MG63 (cell line): Measurements from ENCODE around the gene ADAT3. TPM values are rescaled to one million over a fixed set of nuclear protein-coding genes. Genes with fewer than 3 reads are reported as not detected.

Experiments
- DNase-seq: peaks from one replicate; pipeline ENCODE4 v3.0.0-alpha.2; 2020
- H3K27me3 ChIP-seq: fragments of 250-450 bp; sonication (Bioruptor Pico); 2 replicates; pipeline ENCODE4 v1.5.1; 2020; ENCODE audit warnings: mild to moderate bottlenecking, moderate library complexity
- H3K36me3 ChIP-seq: fragments of 250-450 bp; sonication (Bioruptor Pico); 2 replicates; pipeline ENCODE4 v1.5.1; 2020; ENCODE audit warnings: mild to moderate bottlenecking, moderate library complexity
- H3K4me3 ChIP-seq: fragments of 250-450 bp; sonication (Bioruptor Pico); 2 replicates; pipeline ENCODE4 v1.5.1; 2020; ENCODE audit warnings: mild to moderate bottlenecking, moderate library complexity
- H3K9me3 ChIP-seq: fragments of 250-450 bp; sonication (Bioruptor Pico); 2 replicates; pipeline ENCODE4 v1.5.1; 2020; ENCODE audit warnings: mild to moderate bottlenecking, moderate library complexity
- total RNA-seq: library from RNA; depleted of rRNA; stranded (reverse); fragments of >200 nt; shearing (Covaris generic); gene quantifications from 2 replicates; pipeline ENCODE4 v1.2.3, GENCODE V29; 2014; ENCODE audit warnings: low replicate concordance

The ADAT3 gene
- total RNA-seq, 1 experiment from 2014 or later, result 3.6 TPM

DNA sequence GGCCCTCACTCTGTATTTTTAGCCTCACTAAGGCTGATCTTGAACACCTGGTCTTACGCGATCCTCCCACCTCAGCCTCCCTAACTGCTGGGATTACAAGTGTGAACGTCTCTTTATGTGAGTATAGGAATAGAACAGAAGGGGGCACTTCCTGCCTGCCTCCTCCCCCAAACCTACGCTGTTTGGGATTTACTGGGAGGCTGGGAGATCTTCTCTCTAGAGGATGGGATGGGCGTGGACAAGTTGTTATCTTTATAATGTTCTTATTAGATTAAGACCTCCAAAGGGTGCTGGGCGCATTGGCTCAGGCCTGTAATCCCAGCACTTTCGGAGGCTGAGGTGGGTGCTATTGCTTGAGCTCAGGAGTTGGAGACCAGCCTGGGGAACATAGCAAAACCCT, 32.9 kb downstream of the ADAT3 start:
- no peaks in the 10 kb centered on the region for H3K9me3 ChIP-seq
- DNase-seq, result no peak
- no peaks in the 10 kb centered on the region for H3K36me3 ChIP-seq
- no peaks in the 10 kb centered on the region for H3K27me3 ChIP-seq
- H3K4me3 ChIP-seq, result no peak overlapping the region

GRCh38 chr19:1941146-1942077, 36.2 kb downstream of the ADAT3 start, which contains the start of gene CSNK1G2:
Gene CSNK1G2, plus strand, starts transcription at chr19:1941172. Its CDS starts 28,601 bp downstream, at chr19:1969773.
- Histone ChIP-seq H3K36me3 (no peaks in the 10 kb centered on the region), H3K9me3 (no peaks in the 10 kb centered on the region), H3K4me3 (peak within 1 kb of the TSS; percentile 64), H3K27me3 (no peaks in the 10 kb centered on the region)
- no peak for DNase-seq

DNA sequence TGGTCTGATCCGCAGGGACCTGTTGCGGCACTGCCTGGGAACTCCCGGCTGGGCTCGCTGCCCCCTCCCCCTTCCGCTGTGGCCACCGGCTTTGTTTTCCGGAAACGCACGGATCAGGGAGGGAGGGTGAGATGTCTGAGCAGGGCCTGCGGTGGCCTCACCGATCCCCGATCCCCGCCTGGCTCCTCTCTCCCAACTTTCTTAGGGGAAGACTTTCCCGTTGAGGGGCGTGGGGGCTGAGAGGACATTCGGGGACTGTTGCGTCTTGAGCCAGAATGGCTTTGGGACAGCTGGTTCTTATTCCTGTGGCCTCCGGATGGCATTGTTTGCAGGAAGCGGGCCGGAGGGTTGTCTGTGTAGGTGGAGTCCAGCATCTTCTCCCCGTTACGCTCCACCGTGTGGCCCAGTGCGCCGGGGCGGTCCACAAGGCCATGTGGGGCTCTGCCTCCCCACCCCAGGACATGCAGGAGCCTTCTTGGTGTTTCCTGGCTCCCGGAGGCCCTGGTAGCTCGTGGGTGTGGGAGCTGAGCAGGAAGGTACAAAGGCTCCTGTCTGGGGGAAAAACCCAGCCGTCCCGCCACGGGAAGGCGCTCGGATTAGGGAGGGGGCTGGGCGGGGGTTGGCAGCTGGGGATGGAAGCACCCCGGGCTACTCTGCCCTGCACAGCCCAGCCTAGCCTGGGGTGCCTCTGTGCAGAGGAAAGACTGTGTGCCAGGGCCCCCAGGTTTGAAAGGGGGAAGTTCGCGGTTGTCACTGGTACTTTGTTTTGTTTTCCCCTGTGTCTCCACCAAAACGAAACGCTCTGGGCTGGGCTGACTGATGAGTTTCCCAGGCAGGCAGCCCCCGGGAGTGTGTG, 37.1 kb downstream of the ADAT3 start:
- H3K36me3 ChIP-seq, result no peaks in the 10 kb centered on the region
- no peaks in the 10 kb centered on the region for H3K27me3 ChIP-seq
- no peaks in the 10 kb centered on the region for H3K9me3 ChIP-seq
- peak; percentile 64 for DNase-seq
- peak overlapping the region; percentile 64 for H3K4me3 ChIP-seq

DNA sequence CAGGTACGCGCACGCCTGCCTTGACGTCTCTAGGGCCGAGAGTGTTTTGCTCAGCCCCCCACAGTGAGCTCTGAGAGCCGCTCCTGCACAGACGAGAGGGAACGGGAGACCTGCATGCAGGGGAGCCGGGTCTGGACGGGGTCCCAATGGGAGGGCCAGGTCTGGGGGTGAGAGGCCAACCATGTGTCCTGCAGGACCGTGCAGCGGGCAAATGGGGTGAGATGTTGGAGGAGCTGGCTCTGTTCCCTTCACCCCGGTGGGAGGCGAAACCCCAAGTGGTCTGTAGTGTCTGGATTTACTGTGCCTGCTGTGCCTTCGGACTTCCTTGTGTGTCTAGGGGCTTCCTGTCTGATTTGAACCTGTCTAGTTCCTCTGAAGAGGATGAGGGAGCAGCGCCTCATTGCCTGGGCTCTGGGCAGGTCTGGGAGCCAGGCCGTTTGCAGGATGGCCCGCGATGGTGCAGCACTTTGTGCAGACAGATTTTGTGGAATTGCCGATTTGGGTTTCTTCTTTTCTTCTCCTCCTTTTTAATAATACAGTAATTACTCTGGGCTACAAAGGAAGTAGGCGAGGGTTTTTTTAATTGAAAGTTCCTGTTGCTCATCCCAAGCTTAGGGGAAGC, 37.8 kb downstream of the ADAT3 start:
- no peak for DNase-seq

GRCh38 chr19:1943661-1944087, 38.5 kb downstream of the ADAT3 start:
- H3K9me3 ChIP-seq, result no peaks in the 10 kb centered on the region
- no peak overlapping the region for H3K4me3 ChIP-seq
- no peak for DNase-seq
- H3K36me3 ChIP-seq, result no peaks in the 10 kb centered on the region
- no peaks in the 10 kb centered on the region for H3K27me3 ChIP-seq

More for the DNA sequence above, 37.8 kb downstream of the ADAT3 start:
- no peaks in the 10 kb centered on the region for H3K36me3 ChIP-seq
- H3K4me3 ChIP-seq, result peak overlapping the region; percentile 64
- no peaks in the 10 kb centered on the region for H3K27me3 ChIP-seq
- H3K9me3 ChIP-seq, result no peaks in the 10 kb centered on the region

GRCh38 chr19:1944088-1944915, 39.1 kb downstream of the ADAT3 start:
- no peak for DNase-seq
- no peaks in the 10 kb centered on the region for H3K27me3 ChIP-seq
- no peak overlapping the region for H3K4me3 ChIP-seq
- H3K9me3 ChIP-seq, result no peaks in the 10 kb centered on the region
- no peaks in the 10 kb centered on the region for H3K36me3 ChIP-seq

GRCh38 chr19:1944916-1945561, 39.8 kb downstream of the ADAT3 start:
- DNase-seq, result no peak
- Histone ChIP-seq H3K9me3 (no peaks in the 10 kb centered on the region), H3K36me3 (no peaks in the 10 kb centered on the region), H3K27me3 (no peaks in the 10 kb centered on the region), H3K4me3 (no peak overlapping the region)

DNA sequence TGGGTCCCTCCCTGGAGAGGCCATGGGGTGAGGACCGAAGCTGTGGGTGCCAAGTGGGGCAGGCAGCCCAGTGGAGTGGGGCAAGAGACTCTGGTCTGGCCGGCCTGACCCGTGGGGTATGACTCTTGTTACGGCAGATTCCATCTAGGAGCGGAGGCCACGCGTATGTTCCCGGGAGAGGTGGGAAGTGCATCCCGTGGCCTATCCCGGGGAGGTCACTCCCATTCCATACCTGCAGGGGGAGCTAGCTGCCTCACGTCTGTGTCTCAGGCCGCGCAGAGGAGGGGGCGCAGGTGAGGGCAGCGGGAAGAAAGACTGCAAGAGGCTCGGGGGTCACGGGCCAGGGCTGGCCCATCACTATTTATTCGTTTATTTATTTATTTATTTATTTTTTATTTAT, 40.7 kb downstream of the ADAT3 start:
- H3K36me3 ChIP-seq, result no peaks in the 10 kb centered on the region
- no peaks in the 10 kb centered on the region for H3K9me3 ChIP-seq
- DNase-seq, result no peak
- H3K27me3 ChIP-seq, result no peaks in the 10 kb centered on the region
- H3K4me3 ChIP-seq, result no peak overlapping the region

- H3K4me3 ChIP-seq, result no peak overlapping the region
- H3K27me3 ChIP-seq, result no peaks in the 10 kb centered on the region
- no peaks in the 10 kb centered on the region for H3K9me3 ChIP-seq
- DNase-seq, result no peak
- no peaks in the 10 kb centered on the region for H3K36me3 ChIP-seq
Measured at GRCh38 chr19:1947651-1948209, 42.5 kb downstream of the ADAT3 start.

GRCh38 chr19:1949304-1950101, 44.3 kb downstream of the ADAT3 start:
- Histone ChIP-seq H3K27me3 (no peaks in the 10 kb centered on the region), H3K9me3 (no peaks in the 10 kb centered on the region), H3K4me3 (no peak overlapping the region), H3K36me3 (no peaks in the 10 kb centered on the region)
- DNase-seq, result no peak

DNA sequence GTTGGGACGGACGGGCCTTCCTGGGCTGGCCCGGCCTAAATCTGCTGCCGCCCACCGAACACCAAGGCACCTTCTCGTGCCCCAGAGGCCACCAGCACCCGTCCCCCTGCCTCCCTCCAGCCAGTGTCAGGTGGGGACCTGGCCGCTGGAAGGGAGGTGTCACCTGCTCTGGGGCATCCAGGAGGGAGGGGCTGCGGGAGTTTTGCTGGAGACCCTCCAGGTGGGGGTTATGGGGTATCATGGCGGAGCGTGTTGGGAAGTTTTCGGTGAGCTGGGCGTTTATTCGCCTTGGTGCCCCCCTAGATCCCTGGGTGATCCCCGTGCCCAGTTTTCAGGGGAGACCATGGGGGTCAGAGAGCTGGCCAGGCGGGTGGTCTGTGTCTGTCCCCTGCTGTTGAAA, 45.4 kb downstream of the ADAT3 start:
- H3K36me3 ChIP-seq, result no peaks in the 10 kb centered on the region
- no peaks in the 10 kb centered on the region for H3K9me3 ChIP-seq
- no peak overlapping the region for H3K4me3 ChIP-seq
- H3K27me3 ChIP-seq, result no peaks in the 10 kb centered on the region
- DNase-seq, result no peak

DNA sequence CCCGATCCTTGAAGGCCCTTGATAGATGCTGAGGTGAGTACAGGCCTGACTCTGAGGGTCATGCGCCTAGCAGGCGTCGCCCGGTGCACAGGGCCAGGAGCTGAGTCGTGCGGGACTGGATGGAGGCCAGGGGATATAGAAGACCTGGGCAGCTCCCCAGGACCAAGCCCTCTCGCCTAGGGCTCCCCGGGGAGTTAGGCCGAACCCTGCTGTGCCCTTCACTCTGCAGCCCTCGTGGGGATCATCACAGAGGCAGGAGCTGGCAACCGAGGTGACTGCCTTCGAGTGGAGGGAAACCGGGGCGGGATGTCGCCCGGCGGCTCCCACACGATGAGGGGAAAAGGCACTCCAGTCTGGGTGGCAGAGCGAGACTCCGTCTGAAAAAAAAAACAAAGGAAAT, 47.4 kb downstream of the ADAT3 start:
- Histone ChIP-seq H3K27me3 (no peaks in the 10 kb centered on the region), H3K36me3 (no peaks in the 10 kb centered on the region), H3K9me3 (no peaks in the 10 kb centered on the region), H3K4me3 (no peak overlapping the region)
- DNase-seq, result peak; percentile 81

DNA sequence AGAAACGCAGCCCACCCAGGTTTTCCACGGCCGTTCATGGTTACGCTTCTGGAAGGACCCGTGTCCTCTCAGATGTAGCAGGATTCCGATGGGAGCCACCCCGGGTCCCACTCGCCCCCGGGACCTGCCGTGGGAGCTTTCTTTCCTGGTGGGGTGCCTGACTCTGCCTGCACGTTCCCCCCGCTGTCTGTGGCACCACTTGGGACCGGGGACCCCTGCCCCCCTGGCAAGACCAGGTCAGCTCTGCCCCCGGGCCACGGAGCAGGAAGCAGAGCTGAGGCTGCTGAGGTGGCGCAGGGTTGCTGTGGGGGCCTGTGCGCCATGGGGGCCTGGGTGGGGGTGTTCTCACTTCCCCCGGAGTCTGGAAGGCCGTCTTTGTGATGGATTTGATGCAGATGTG, 47.8 kb downstream of the ADAT3 start:
- DNase-seq, result no peak
- H3K9me3 ChIP-seq, result no peaks in the 10 kb centered on the region
- H3K27me3 ChIP-seq, result no peaks in the 10 kb centered on the region
- no peaks in the 10 kb centered on the region for H3K36me3 ChIP-seq
- H3K4me3 ChIP-seq, result no peak overlapping the region

- no peak for DNase-seq
- no peak overlapping the region for H3K4me3 ChIP-seq
- no peaks in the 10 kb centered on the region for H3K9me3 ChIP-seq
- H3K27me3 ChIP-seq, result no peaks in the 10 kb centered on the region
- no peaks in the 10 kb centered on the region for H3K36me3 ChIP-seq
Measured at GRCh38 chr19:1953441-1954094, 48.4 kb downstream of the ADAT3 start.
